CD4-positive, CD25-positive, alpha-beta regulatory T cell (primary cell): Measurements from ENCODE around the gene SCYGR8. TPM values are rescaled to one million over a fixed set of nuclear protein-coding genes. Genes with fewer than 3 reads are reported as not detected.

Source experiments
- ATAC-seq, 2 donors: fragments of 150-1000 bp; cut with Tn5 transposase; one replicate each; pipeline ENCODE4 v1.10.0; 2021; ENCODE audit warnings: low read depth in 2 of 2, moderate number of reproducible peaks in 2 of 2, moderate library complexity in 1 of 2
- DNase-seq, 3 donors: peaks; one replicate each; pipeline versions ENCODE4 v3.0.0 to v3.0.0-alpha.2; 2012 to 2022; ENCODE audit warnings: mixed read lengths in 1 of 3
- H3K27ac ChIP-seq: one replicate; pipeline ENCODE4 v1.7.0; 2013; ENCODE audit warnings: mild to moderate bottlenecking, low read length; ENCODE audit not compliant: insufficient read depth, poor library complexity, severe bottlenecking
- H3K27me3 ChIP-seq: one replicate; pipeline ENCODE4 v1.7.0; 2013; ENCODE audit warnings: low read length; ENCODE audit not compliant: control insufficient read depth, insufficient read depth
- H3K36me3 ChIP-seq: one replicate; pipeline ENCODE4 v1.7.0; 2013; ENCODE audit warnings: mild to moderate bottlenecking, low read length, moderate library complexity; ENCODE audit not compliant: control insufficient read depth, insufficient read depth
- H3K4me1 ChIP-seq: 2 replicates; pipeline ENCODE4 v1.7.0; 2013; ENCODE audit warnings: mild to moderate bottlenecking, low read length; ENCODE audit not compliant: insufficient read depth, control insufficient read depth, poor library complexity, severe bottlenecking
- H3K4me3 ChIP-seq: one replicate; pipeline ENCODE4 v1.7.0; 2013; ENCODE audit warnings: low read depth, mild to moderate bottlenecking, low read length, moderate library complexity
- H3K9me3 ChIP-seq, 2 experiments: 1 replicate in 1 of 2; 2 replicates in 1 of 2; pipeline ENCODE4 v1.7.0; 2013; ENCODE audit warnings: low read length in 2 of 2, mild to moderate bottlenecking in 1 of 2, moderate library complexity in 1 of 2; ENCODE audit not compliant: control insufficient read depth in 2 of 2
- H3K27ac Mint-ChIP-seq, 3 donors: one replicate each; pipeline ENCODE4 v1.8.0; 2020 to 2022; ENCODE audit warnings: mild to moderate bottlenecking in 3 of 3, mixed read lengths in 3 of 3, moderate library complexity in 2 of 3
- H3K27me3 Mint-ChIP-seq: one replicate; pipeline ENCODE4 v1.8.0; 2022; ENCODE audit warnings: mild to moderate bottlenecking, mixed read lengths
- H3K36me3 Mint-ChIP-seq: one replicate; pipeline ENCODE4 v1.8.0; 2020; ENCODE audit warnings: mixed read lengths
- H3K4me1 Mint-ChIP-seq, 4 donors: one replicate each; pipeline ENCODE4 v1.8.0; 2020 to 2022; ENCODE audit warnings: mixed read lengths in 4 of 4, mild to moderate bottlenecking in 1 of 4
- H3K4me3 Mint-ChIP-seq, 4 donors: one replicate each; pipeline ENCODE4 v1.8.0; 2020 to 2022; ENCODE audit warnings: mild to moderate bottlenecking in 4 of 4, mixed read lengths in 4 of 4, moderate library complexity in 3 of 4
- H3K9me3 Mint-ChIP-seq, 7 donors: one replicate each; pipeline ENCODE4 v1.8.0; 2020 to 2022; ENCODE audit warnings: mixed read lengths in 7 of 7, mild to moderate bottlenecking in 3 of 7, moderate library complexity in 2 of 7
- polyA plus RNA-seq, 4 donors: library from polyadenylated mRNA; unstranded; fragments of 300-500 nt; fragmentation: Illumina TruSeq; gene quantifications; one replicate each; pipeline ENCODE4 v1.2.3, GENCODE V29; 2021
- total RNA-seq: library from RNA; stranded (reverse); gene quantifications from one replicate; pipeline ENCODE4 v1.2.3, GENCODE V29; 2022

The SCYGR8 gene, protein sequence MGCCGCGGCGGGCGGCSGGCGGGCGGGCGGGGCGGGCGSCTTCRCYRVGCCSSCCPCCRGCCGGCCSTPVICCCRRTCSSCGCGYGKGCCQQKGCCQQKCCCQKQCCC
- total RNA-seq (not detected), polyA plus RNA-seq (not detected)

- H3K36me3 Mint-ChIP-seq, result no peaks in the 10 kb centered on the region
These were observed at the start of gene SCYGR8 for GRCh38 chr2:227745594-227745993. TSS of gene SCYGR8 (plus strand) at chr2:227745894. CDS start at chr2:227745894, 0 bp downstream.

DNA sequence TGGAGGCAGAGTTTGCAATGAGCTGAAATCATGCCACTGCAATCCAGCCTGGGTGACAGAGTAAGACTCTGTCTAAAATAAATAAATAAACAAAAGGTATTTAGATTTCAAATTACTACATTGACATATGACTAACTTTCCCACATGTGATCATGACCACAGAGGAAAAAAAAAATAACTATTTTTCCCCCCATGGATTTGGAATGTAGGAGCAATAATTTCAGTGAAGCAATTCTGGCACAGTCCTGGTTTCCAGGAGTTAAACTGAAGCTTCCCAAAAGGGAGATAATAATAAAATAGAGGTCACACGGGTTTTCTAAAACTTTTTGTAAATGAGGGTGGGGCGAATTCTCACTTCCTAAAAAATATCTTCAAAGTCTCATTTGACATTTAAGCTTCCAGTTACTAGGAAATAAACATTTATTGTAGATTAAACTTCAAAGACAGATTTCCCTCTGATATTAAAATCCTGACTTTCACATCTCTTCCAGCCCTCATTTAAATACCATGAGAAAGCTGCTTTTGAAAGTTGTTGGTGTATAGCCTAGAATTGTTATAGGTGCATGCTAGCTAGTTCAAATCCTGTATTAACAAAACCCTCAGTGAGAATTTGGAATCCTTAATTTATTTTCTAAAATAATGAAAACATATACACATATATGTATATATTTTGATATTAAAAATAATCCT lies 48.6 kb upstream of the SCYGR8 start:
- Histone ChIP-seq H3K36me3 (no peaks in the 10 kb centered on the region), H3K4me1 (no peaks in the 10 kb centered on the region), H3K27ac (no peak overlapping the region), H3K27me3 (peaks cover 1% of the 10 kb centered on the region), H3K9me3 (no peaks in the 10 kb centered on the region), H3K4me3 (no peak overlapping the region)
- Mint-ChIP-seq H3K4me1 (no peaks in the 10 kb centered on the region), H3K27ac (no peak overlapping the region), H3K4me3 (no peak overlapping the region), H3K9me3 (no peaks in the 10 kb centered on the region), H3K27me3 (peaks cover 15% of the 10 kb centered on the region), H3K36me3 (no peaks in the 10 kb centered on the region)
- ATAC-seq (no peak), DNase-seq (no peak)

More at GRCh38 chr2:227745594-227745993, at the start of gene SCYGR8:
- Histone ChIP-seq H3K27ac (no peak within 1 kb of the TSS), H3K4me1 (no peaks in the 10 kb centered on the region), H3K36me3 (no peaks in the 10 kb centered on the region), H3K9me3 (no peaks in the 10 kb centered on the region), H3K4me3 (no peak within 1 kb of the TSS), H3K27me3 (no peaks in the 10 kb centered on the region)
- ATAC-seq (no peak), DNase-seq (no peak)
- Mint-ChIP-seq H3K27me3 (no peaks in the 10 kb centered on the region), H3K4me3 (no peak within 1 kb of the TSS), H3K27ac (peak within 1 kb of the TSS in 1 of 3 donors; percentile 31), H3K4me1 (peaks cover 0 to 3% (median 0%) of the 10 kb centered on the region in 4 donors), H3K9me3 (peaks cover 0 to 2% (median 0%) of the 10 kb centered on the region in 7 donors)

DNA sequence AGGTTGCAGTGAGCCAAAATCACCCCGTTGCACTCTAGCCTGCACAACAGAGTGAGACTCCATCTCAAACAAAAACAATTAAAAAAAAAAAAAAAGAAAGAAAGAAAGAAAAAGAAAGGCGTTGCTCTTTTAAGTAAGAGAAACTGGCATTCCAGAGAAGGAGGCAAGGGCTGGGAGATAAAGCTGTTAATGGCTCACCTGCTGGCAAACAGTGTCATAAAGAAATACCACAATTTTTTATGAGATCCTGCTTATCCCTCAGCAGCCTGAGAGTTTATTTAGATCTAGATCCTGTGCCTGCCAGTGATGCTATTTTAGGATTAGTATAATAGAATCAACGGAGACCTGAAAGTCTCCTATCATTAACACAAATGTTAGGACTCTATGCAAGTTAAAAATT lies 44.1 kb upstream of the SCYGR8 start:
- H3K9me3 Mint-ChIP-seq, result no peaks in the 10 kb centered on the region
- Histone ChIP-seq H3K27ac (no peak overlapping the region), H3K9me3 (no peaks in the 10 kb centered on the region), H3K27me3 (peaks cover 1% of the 10 kb centered on the region), H3K36me3 (no peaks in the 10 kb centered on the region), H3K4me3 (no peak overlapping the region), H3K4me1 (no peaks in the 10 kb centered on the region)
- H3K27me3 Mint-ChIP-seq, result peaks cover 5% of the 10 kb centered on the region
- H3K4me3 Mint-ChIP-seq, result no peak overlapping the region
- no peaks in the 10 kb centered on the region for H3K4me1 Mint-ChIP-seq
- H3K27ac Mint-ChIP-seq, result no peak overlapping the region
- no peak for ATAC-seq
- no peaks in the 10 kb centered on the region for H3K36me3 Mint-ChIP-seq
- DNase-seq, result no peak

DNA sequence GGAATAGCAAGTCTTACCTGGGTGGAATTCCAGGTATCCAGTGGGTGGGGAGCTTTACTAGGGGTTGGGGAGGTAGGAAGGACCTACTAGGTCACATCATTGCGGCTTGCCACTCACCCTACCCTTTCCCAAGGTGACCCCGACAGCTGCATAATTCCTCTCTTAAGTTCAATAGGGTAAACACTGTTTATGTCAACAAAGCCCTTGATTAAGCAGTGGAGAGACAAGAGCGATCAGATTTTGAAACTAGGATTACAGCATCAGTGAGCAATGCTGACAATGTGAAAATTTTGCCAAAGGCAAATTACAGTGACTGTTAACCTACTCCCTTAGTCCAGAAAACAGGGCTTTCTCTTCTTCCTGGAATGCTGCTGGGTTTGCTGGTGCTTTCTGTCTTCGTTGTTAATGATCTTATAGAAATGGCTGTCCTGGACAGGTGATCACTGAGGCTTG lies 42.4 kb upstream of the SCYGR8 start:
- Histone ChIP-seq H3K36me3 (no peaks in the 10 kb centered on the region), H3K4me1 (no peaks in the 10 kb centered on the region), H3K27ac (no peak overlapping the region), H3K9me3 (no peaks in the 10 kb centered on the region), H3K4me3 (no peak overlapping the region), H3K27me3 (peaks cover 1% of the 10 kb centered on the region)
- DNase-seq (no peak), ATAC-seq (no peak)
- Mint-ChIP-seq H3K27me3 (peaks cover 5% of the 10 kb centered on the region), H3K4me1 (no peaks in the 10 kb centered on the region), H3K4me3 (no peak overlapping the region), H3K36me3 (no peaks in the 10 kb centered on the region), H3K27ac (no peak overlapping the region), H3K9me3 (no peaks in the 10 kb centered on the region)

- no peak overlapping the region for H3K4me3 Mint-ChIP-seq
- no peaks in the 10 kb centered on the region for H3K4me1 ChIP-seq
- no peaks in the 10 kb centered on the region for H3K9me3 Mint-ChIP-seq
- H3K4me1 Mint-ChIP-seq, result no peaks in the 10 kb centered on the region
- H3K27ac Mint-ChIP-seq, result no peak overlapping the region
- no peaks in the 10 kb centered on the region for H3K36me3 Mint-ChIP-seq
- no peak overlapping the region for H3K27ac ChIP-seq
- ATAC-seq, result no peak
- peaks cover 5% of the 10 kb centered on the region for H3K27me3 Mint-ChIP-seq
- DNase-seq, result no peak
- no peak overlapping the region for H3K4me3 ChIP-seq
- H3K9me3 ChIP-seq, result no peaks in the 10 kb centered on the region
- H3K27me3 ChIP-seq, result peaks cover 1% of the 10 kb centered on the region
- no peaks in the 10 kb centered on the region for H3K36me3 ChIP-seq
These were observed 41.7 kb upstream of the SCYGR8 start for GRCh38 chr2:227703961-227704360.

GRCh38 chr2:227706859-227707258 lies 38.8 kb upstream of the SCYGR8 start:
- no peak overlapping the region for H3K4me3 Mint-ChIP-seq
- no peak for DNase-seq
- Histone ChIP-seq H3K27ac (no peak overlapping the region), H3K27me3 (no peaks in the 10 kb centered on the region), H3K4me3 (no peak overlapping the region), H3K9me3 (no peaks in the 10 kb centered on the region), H3K4me1 (no peaks in the 10 kb centered on the region), H3K36me3 (no peaks in the 10 kb centered on the region)
- ATAC-seq, result no peak
- H3K27me3 Mint-ChIP-seq, result peaks cover 9% of the 10 kb centered on the region
- H3K4me1 Mint-ChIP-seq, result no peaks in the 10 kb centered on the region
- no peaks in the 10 kb centered on the region for H3K36me3 Mint-ChIP-seq
- H3K9me3 Mint-ChIP-seq, result peaks cover 0 to 2% (median 0%) of the 10 kb centered on the region in 7 donors
- no peak overlapping the region for H3K27ac Mint-ChIP-seq

DNA sequence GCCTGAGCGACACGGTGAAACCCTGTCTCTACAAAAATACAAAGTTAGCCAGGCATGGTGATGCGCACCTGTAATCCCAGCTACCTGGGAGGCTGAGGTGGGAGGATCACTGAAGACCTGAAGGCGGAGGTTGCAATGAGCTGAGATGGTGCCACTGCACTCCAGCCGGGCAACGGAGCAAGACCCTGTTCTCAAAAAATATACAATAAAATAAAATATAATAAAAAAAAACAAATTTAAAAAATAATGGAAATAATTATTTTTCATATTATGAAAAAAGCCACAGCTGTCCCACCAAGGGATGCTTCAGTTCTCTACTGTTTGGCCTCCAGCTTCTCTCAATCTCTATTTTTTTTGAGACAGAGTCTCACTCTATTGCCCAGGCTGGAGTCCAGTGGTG lies 38.3 kb upstream of the SCYGR8 start:
- no peaks in the 10 kb centered on the region for H3K27me3 ChIP-seq
- no peak overlapping the region for H3K4me3 ChIP-seq
- Mint-ChIP-seq H3K27ac (no peak overlapping the region), H3K9me3 (peaks cover 0 to 2% (median 0%) of the 10 kb centered on the region in 7 donors), H3K4me3 (no peak overlapping the region), H3K36me3 (no peaks in the 10 kb centered on the region), H3K27me3 (peaks cover 9% of the 10 kb centered on the region), H3K4me1 (no peaks in the 10 kb centered on the region)
- no peaks in the 10 kb centered on the region for H3K9me3 ChIP-seq
- no peaks in the 10 kb centered on the region for H3K36me3 ChIP-seq
- ATAC-seq (no peak), DNase-seq (no peak)
- no peak overlapping the region for H3K27ac ChIP-seq
- no peaks in the 10 kb centered on the region for H3K4me1 ChIP-seq

DNA sequence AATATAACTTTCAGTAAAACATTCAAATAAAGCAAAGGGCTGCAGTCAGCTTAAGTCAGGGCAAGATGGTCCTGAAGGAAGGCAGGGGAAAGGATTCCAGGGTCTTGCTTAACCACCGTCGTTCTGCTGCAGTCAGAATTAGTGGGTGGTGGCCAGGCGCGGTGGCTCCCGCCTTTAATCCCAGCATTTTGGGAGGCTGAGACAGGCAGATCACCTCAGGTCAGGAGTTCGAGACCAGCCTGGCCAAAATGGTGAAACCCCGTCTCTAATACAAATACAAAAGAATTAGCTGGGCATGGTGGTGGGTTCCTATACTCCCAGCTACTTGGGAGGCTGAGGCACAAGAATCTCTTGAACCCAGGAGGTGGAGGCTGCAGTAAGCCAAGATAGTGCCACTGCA lies 34.7 kb upstream of the SCYGR8 start:
- Histone ChIP-seq H3K9me3 (no peaks in the 10 kb centered on the region), H3K36me3 (no peaks in the 10 kb centered on the region), H3K4me3 (no peak overlapping the region), H3K4me1 (no peaks in the 10 kb centered on the region), H3K27ac (no peak overlapping the region), H3K27me3 (no peaks in the 10 kb centered on the region)
- Mint-ChIP-seq H3K36me3 (no peaks in the 10 kb centered on the region), H3K27me3 (peaks cover 13% of the 10 kb centered on the region), H3K4me3 (no peak overlapping the region), H3K27ac (no peak overlapping the region), H3K4me1 (no peaks in the 10 kb centered on the region), H3K9me3 (peaks cover 0 to 2% (median 0%) of the 10 kb centered on the region in 7 donors)
- no peak for DNase-seq
- ATAC-seq, result no peak
